ENCODE data around the gene TPRG1L.
A peak's percentile ranks its signal among the peaks of the same experiment; 100 is the strongest.

The TPRG1L gene

DNA sequence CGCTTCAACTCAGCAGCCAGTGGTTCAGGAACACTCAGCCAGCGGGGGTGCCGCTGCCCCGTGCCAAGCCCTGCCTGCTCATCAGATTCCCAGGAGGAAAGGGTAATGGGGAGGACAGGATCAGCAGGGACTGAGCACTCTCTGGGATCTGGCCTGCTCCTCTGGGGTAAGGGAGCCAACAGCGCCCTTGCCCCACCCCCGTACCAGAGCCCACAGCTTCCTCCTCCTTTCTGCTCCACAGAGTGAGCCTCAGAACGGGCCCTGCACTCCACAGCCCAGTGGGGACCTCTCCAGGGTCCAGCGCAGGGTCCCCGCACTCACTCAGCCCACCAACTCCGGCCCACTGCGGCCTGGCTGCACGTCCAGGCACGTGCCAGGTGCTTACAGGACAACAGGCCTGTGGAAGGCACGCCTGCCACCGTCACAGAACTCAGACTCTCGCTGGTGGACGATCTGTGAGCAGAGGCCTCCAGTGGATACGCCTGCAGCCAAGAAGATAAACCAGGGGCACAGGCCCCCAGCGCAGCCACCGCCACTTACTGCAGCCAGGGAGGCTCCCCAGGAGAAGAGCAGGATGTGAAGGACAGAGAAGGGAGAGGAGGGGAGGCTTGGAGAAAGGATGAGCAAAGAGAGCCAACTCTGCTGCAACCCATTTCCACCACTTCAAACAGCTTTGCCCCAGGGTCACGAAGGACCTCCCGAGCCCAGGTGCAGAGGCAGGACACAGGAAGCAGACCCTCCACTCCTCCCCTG, 15.6 kb upstream of the TPRG1L start:
- no peak for DNase-seq (ENCODE audit: low read depth)

DNA sequence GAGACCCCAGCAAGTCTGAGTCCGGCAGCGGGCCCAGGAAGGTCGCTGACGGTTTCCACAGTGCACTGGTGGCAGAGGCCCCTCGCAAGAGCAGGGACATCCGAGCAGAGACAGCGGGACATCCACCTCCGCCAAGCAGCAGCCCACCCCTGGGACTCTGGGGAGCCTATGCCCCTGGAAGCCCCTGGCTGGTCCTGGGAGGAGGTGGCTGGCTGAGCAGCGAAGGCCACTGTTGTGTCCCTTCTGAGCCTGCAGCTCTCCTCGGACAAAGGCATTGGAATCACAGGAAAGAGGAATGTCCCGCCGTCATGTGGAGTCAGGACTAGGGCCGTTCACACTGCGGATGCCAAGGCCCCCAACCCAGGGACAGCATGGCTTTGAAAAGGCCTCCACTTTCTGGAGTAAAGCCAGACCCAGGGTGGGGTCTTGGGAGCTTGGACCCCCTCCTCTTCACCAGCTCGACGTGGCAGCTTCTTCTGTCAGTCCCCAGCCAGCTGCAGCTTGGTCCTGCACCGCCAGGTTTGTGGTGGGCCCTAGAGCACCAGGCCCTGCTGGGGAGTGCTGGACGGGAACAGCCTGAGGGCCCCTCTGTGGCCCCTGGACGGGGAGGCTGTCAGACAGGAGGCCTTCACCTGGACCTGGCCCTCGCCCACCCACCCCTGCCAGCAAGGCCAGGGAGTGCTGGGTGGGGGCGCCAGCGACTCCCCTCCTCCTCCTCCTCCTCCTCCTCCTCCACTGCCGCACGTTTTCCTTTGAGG, 14.9 kb upstream of the TPRG1L start:
- DNase-seq (ENCODE audit: low read depth): no peak
- H3K4me3 ChIP-seq (ENCODE audit: low read depth, low read length): no peak overlapping the region
- TF ChIP-seq, protein P1, sequence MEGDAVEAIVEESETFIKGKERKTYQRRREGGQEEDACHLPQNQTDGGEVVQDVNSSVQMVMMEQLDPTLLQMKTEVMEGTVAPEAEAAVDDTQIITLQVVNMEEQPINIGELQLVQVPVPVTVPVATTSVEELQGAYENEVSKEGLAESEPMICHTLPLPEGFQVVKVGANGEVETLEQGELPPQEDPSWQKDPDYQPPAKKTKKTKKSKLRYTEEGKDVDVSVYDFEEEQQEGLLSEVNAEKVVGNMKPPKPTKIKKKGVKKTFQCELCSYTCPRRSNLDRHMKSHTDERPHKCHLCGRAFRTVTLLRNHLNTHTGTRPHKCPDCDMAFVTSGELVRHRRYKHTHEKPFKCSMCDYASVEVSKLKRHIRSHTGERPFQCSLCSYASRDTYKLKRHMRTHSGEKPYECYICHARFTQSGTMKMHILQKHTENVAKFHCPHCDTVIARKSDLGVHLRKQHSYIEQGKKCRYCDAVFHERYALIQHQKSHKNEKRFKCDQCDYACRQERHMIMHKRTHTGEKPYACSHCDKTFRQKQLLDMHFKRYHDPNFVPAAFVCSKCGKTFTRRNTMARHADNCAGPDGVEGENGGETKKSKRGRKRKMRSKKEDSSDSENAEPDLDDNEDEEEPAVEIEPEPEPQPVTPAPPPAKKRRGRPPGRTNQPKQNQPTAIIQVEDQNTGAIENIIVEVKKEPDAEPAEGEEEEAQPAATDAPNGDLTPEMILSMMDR (conservative IDR thresholded peaks at IDR 0.05; ENCODE audit: low read depth, low read length): no peak

More for the DNA sequence above, 15.6 kb upstream of the TPRG1L start:
- no peak overlapping the region for H3K4me3 ChIP-seq (ENCODE audit: low read depth, low read length)
- TF ChIP-seq, protein P1 (conservative IDR thresholded peaks at IDR 0.05; ENCODE audit: low read depth, low read length): no peak

DNA sequence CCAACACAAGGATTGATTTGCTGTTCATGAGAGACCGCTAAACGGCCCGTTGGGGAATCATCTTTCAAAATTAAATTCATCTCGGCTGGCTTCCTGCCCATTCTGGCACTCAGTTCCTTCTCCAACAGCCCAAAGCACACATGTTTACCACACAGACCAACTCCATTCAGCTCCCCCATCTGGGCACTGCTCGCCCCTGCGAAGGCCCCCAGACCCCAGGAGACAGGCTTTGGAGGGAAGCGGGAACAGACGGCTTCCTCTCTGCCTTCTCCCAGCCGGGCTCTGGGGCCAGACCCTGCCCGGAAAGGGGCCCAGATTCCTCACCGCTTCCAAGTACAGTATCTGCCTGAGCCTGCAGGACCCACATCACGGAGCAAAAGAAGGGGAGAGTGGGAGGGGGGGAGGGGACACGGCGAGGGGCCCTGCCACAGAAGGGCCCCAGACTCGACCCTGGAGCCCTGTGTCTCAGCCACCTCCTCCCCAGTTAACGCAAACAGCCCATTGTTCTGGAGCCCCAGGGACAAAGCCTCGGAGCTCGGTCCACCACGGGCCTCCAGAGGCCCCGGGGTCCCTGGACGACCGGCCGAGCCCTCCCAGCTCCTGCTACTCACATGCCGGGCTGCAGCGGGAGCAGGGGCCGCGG, 14.2 kb upstream of the TPRG1L start:
- DNase-seq (ENCODE audit: low read depth): peak; percentile 46
- H3K4me3 ChIP-seq (ENCODE audit: low read depth, low read length): peak overlapping the region; percentile 45
- TF ChIP-seq, protein P1 (conservative IDR thresholded peaks at IDR 0.05; ENCODE audit: low read depth, low read length): no peak

DNA sequence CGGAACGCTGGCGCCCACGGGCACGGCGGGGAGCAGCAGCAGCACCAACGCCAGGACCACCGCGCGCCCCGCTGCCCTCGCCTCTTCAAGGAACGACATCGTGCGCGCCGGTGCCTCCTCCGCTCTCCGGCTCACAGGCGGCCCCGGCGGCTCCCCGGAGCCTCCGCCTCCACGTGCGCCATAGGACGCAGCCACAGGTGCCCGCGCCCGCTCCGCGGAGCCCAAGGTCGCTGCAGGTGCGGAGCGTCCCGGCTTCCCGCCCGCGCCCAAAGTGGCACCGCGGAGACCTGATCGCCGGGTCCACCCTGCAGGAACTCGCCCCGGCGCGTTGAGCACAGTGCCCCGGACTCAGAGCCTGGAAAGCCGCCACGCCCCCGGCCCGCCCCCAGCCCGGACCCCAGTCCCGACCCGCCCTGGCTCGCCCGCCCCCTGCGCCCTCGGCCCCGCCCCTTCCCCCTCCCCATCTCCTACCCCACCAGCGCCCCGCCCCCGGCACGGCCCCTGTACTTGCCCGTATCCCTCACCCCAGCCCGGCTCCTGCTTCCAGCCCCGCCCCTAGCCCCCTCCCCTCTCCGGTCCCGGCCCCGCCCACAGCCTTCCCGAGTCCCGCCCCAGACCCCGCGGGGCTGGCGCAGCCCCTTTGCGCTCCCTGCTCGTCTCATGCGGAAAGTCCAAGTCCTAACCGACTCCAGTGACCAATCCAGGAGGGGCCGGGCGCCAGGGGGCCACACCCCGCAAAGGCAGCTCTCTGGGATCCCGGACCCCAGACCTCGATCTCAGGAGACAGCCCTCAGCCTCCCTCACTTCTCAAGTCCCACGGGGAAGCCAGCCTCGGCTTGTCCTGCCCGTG, 13.4 kb upstream of the TPRG1L start, which contains the start of gene MEGF6:
Gene MEGF6 (minus strand): TSS at position 339 of the 850 bp plus-strand sequence. CDS start 240 bp downstream, at position 99.
- peak within 1 kb of the TSS; percentile 45 for H3K4me3 ChIP-seq (ENCODE audit: low read depth, low read length)

DNA sequence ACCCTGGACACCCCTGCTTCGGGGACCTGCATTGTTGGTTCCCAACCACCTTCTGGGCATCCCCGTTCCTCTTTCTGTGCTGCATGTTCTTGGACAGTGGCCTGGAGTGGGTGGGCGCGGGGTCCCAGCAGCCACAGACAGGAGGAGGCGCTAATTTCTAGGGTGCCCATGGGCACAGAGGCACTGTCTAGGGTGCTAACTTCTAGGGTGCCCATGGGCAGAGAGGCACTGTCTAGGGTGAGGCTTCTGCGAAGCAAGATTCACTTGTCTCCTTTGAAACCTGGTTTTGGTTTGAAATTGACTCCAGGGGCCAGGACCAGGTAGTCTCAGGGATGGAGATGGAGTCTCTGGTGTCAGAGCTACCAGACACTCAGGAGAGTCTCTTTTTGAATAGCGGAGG, 12.7 kb upstream of the TPRG1L start:
- H3K4me3 ChIP-seq (ENCODE audit: low read depth, low read length): no peak overlapping the region
- no peak for DNase-seq (ENCODE audit: low read depth)
- TF ChIP-seq, protein P1 (conservative IDR thresholded peaks at IDR 0.05; ENCODE audit: low read depth, low read length): no peak

More for the DNA sequence above, 13.4 kb upstream of the TPRG1L start, which contains the start of gene MEGF6:
- DNase-seq (ENCODE audit: low read depth): peak; percentile 48
- TF ChIP-seq, protein P1 (conservative IDR thresholded peaks at IDR 0.05; ENCODE audit: low read depth, low read length): no peak

Measured in choroid plexus epithelial cell (primary cell).